GM12878 (cell line): Measurements from ENCODE around the gene TM4SF1. TPM values are rescaled to one million over a fixed set of nuclear protein-coding genes. Genes with fewer than 3 reads are reported as not detected.

Experiments used
- ATAC-seq: fragments of 200-7000 bp; cut with Tn5 transposase; 3 replicates; pipeline ENCODE4 v1.9.1; 2020; ENCODE audit warnings: mild to moderate bottlenecking, moderate library complexity
- BruUV-seq: library from RNA; stranded (reverse); fragments of 400-500 nt; replicated peaks from 2 replicates; lab custom pipeline; 2021; lab: Mats Ljungman, UMichigan
- CTCF ChIA-PET: fragments of 300-600 bp; sonication (Branson Sonifier 250); formaldehyde crosslinking; extraction: SDS; loops from one replicate; lab custom pipeline; 2021; ENCODE audit warnings: inconsistent platforms; lab: Yijun Ruan, JAX
- POLR2A ChIA-PET: fragments of 350-600 bp; formaldehyde crosslinking; extraction: SDS; loops from one replicate; lab custom pipeline; 2021; ENCODE audit warnings: inconsistent platforms; lab: Charles Lee
- RAD21 ChIA-PET: fragments of 300-600 bp; sonication (Branson Sonifier 250); formaldehyde crosslinking; loops from one replicate; lab custom pipeline; 2023; ENCODE audit warnings: antibody characterized with exemption; ENCODE audit not compliant: unreplicated experiment; lab: Charles Lee
- SMC1A ChIA-PET: fragments of 300-600 bp; sonication (Branson Sonifier 250); formaldehyde crosslinking; loops from one replicate; lab custom pipeline; 2023; ENCODE audit not compliant: unreplicated experiment, uncharacterized antibody; lab: Charles Lee
- DNase-seq: peaks from one replicate; pipeline ENCODE4 v3.0.0-alpha.2; 2011; ENCODE audit warnings: low read depth, low spot score
- FAIRE-seq: peaks from 3 replicates; lab custom pipeline; 2011; peaks lifted over from hg19 to GRCh38; lab: Jason Lieb, UNC
- H2AFZ ChIP-seq: 2 replicates; pipeline ENCODE4 v1.6.0; 2011; ENCODE audit warnings: low read depth, low read length, control low read depth; ENCODE audit not compliant: control insufficient read depth
- H3K27ac ChIP-seq: 2 replicates; pipeline ENCODE4 v1.5.1; 2011; ENCODE audit warnings: control low read depth; ENCODE audit not compliant: control insufficient read depth, insufficient read depth
- H3K27me3 ChIP-seq, 2 experiments: replicated peaks in 1 of 2; 2 replicates each; pipeline versions ENCODE4 v1.6.0 to v1.6.1; 2011; ENCODE audit warnings: low read length in 1 of 2; ENCODE audit not compliant: control insufficient read depth in 2 of 2, insufficient read depth in 2 of 2
- H3K36me3 ChIP-seq, 2 experiments: 2 replicates each; pipeline ENCODE4 v1.5.1; 2011; ENCODE audit warnings: low read length in 1 of 2; ENCODE audit not compliant: control insufficient read depth in 2 of 2, insufficient read depth in 2 of 2
- H3K4me1 ChIP-seq: 2 replicates; pipeline ENCODE4 v1.6.1; 2011; ENCODE audit warnings: mild to moderate bottlenecking, low read length, moderate library complexity, mixed read lengths; ENCODE audit not compliant: control insufficient read depth, insufficient read depth
- H3K4me2 ChIP-seq: 2 replicates; pipeline ENCODE4 v1.6.0; 2011; ENCODE audit warnings: control low read depth; ENCODE audit not compliant: control insufficient read depth, insufficient read depth
- H3K4me3 ChIP-seq: fragments of 200-600 bp; sonication (generic); 2 replicates; pipeline ENCODE4 v1.5.1; 2016
- H3K79me2 ChIP-seq: 2 replicates; pipeline ENCODE4 v1.6.0; 2011; ENCODE audit warnings: low read length; ENCODE audit not compliant: control insufficient read depth, insufficient read depth
- H3K9ac ChIP-seq: 2 replicates; pipeline ENCODE4 v1.8.0; 2011; ENCODE audit warnings: low read length, control low read depth, mixed read lengths; ENCODE audit not compliant: control insufficient read depth, insufficient read depth
- H3K9me3 ChIP-seq: replicated peaks from 3 replicates; pipeline ENCODE4 v1.5.1; 2011; ENCODE audit warnings: mild to moderate bottlenecking, low read length; ENCODE audit not compliant: control insufficient read depth, insufficient read depth
- H4K20me1 ChIP-seq: 2 replicates; pipeline ENCODE4 v1.6.0; 2011; ENCODE audit not compliant: control insufficient read depth, insufficient read depth
- CBX5 ChIP-seq: sonication (generic); IDR thresholded peaks from 2 replicates; pipeline ENCODE4 v1.6.1; 2016; ENCODE audit warnings: low read depth, moderate library complexity, mild to moderate bottlenecking, inconsistent platforms
- CREB1 ChIP-seq: IDR thresholded peaks from 2 replicates; pipeline ENCODE4 v1.6.1; 2012; ENCODE audit warnings: low read depth, mild to moderate bottlenecking, inconsistent platforms
- EGR1 ChIP-seq, 2 experiments: IDR thresholded peaks; 1 replicate in 1 of 2; 2 replicates in 1 of 2; pipeline ENCODE4 v1.6.1; 2011 to 2012; ENCODE audit warnings: low read depth in 2 of 2, low read length in 2 of 2, borderline replicate concordance in 1 of 2, mild to moderate bottlenecking in 1 of 2, moderate library complexity in 1 of 2
- FOS ChIP-seq: IDR thresholded peaks from 3 replicates; pipeline ENCODE4 v1.6.1; 2011; ENCODE audit warnings: borderline replicate concordance; ENCODE audit not compliant: insufficient read length; ENCODE audit errors: extremely low read depth
- HCFC1 ChIP-seq: fragments of 150-350 bp; IDR thresholded peaks from 2 replicates; pipeline ENCODE4 v1.6.1; 2014; ENCODE audit warnings: low read length
- MYB ChIP-seq: fragments of 150-350 bp; IDR thresholded peaks from 2 replicates; pipeline ENCODE4 v1.6.1; 2014; ENCODE audit warnings: mild to moderate bottlenecking, low read depth, low read length, borderline replicate concordance
- RCOR1 ChIP-seq: conservative IDR thresholded peaks from 2 replicates; pipeline ENCODE4 v1.6.1; 2012; ENCODE audit warnings: low read depth, low read length, improper control_type of control experiment
- SMARCA5 ChIP-seq: fragments of 450-650 bp; IDR thresholded peaks from 2 replicates; pipeline ENCODE4 v1.6.1; 2017; ENCODE audit warnings: mild to moderate bottlenecking
- ZNF217 ChIP-seq: fragments of 450-650 bp; IDR thresholded peaks from 2 replicates; pipeline ENCODE4 v1.6.1; 2017; ENCODE audit warnings: antibody characterized with exemption, mild to moderate bottlenecking
- ZSCAN29 ChIP-seq: fragments of 450-650 bp; IDR thresholded peaks from 2 replicates; pipeline ENCODE4 v1.6.1; 2017; ENCODE audit warnings: mild to moderate bottlenecking, moderate library complexity
- WGBS: methylation state at CpG from one replicate; pipeline ENCODE4 v1.1.6; 2016; ENCODE audit warnings: low lambda C conversion rate; ENCODE audit not compliant: insufficient replicate concordance, insufficient coverage; ENCODE audit errors: missing lambda C conversion rate; 5-methylcytosine and 5-hydroxymethylcytosine counted together
- in situ Hi-C: fragments of 300-500 bp; cut with MboI; formaldehyde crosslinking; loops from 9 replicates; pipeline ENCODE4 v1.14.3; 2018; ENCODE audit warnings: mixed read lengths
- intact Hi-C: fragments of 100-400 bp; cut with micrococcal nuclease; formaldehyde crosslinking; loops from one replicate; pipeline ENCODE4 v1.14.2; 2022; ENCODE audit not compliant: unreplicated experiment
- polyA plus RNA-seq, 11 experiments: library from polyadenylated mRNA; depleted of rRNA in 4 of 11; unstranded in 6 of 11; stranded (reverse) in 5 of 11; fragments of >200 nt; fragmentation: Nextera tagmentation in 4 of 11; fragmentation: Illumina TruSeq in 1 of 11; extraction: Ambion mirVana in 4 of 11; extraction: Trizol in 1 of 11; gene quantifications; 1 replicate in 1 of 11; 2 replicates in 10 of 11; pipeline versions ENCODE4 v1.2.1 to v1.2.3, GENCODE V29; 2011 to 2016; ENCODE audit warnings: inconsistent platforms in 2 of 11, missing spikeins in 2 of 11, low read depth in 1 of 11
- total RNA-seq, 4 experiments: library from RNA; depleted of rRNA in 3 of 4; stranded (reverse); fragments of >200 nt in 3 of 4; fragmentation: Illumina TruSeq in 1 of 4; extraction: Trizol in 1 of 4; gene quantifications; 2 replicates each; pipeline versions ENCODE4 v1.2.1 to v1.2.3, GENCODE V29; 2013 to 2021
- TF ChIP-seq, protein P1 (sequence below): fragments of 450-650 bp; IDR thresholded peaks from 2 replicates; pipeline ENCODE4 v1.6.1; 2017; ENCODE audit warnings: mild to moderate bottlenecking, moderate library complexity

TM4SF1 gene
- total and polyA plus RNA-seq, 10 of the 15 experiments (the other 5 are each of a cell fraction or from before 2014, with no cell fraction given) = 0.05 to 1.2 TPM; not detected in 8

DNA sequence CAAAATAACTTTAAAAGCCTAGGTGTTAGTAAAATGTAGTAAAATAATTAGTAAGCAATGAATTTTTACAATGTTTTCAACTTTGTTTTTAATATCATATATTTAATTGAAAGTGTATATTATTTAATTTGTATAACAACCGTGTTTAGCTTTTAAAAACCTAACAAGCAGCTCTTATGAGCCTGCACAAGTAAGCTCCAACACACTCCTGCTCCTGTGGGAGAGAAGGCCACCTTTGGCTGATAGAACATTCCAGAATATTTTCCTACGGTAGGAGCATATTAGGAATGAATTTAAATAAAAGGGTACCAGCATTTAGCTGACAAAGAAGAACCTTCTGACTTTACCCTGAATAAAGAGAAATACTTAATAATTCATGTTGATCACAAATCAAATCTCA lies 40.3 kb upstream of the TM4SF1 start:
- no peak overlapping the region for H3K27ac ChIP-seq
- TF ChIP-seq ZSCAN29 (no peak), HCFC1 (no peak), FOS (no peak), EGR1 (IDR thresholded peaks at IDR 0.05; ENCODE audit: borderline replicate concordance in 1 of 2, low read depth in 2 of 2, low read length in 2 of 2) (no peak), MYB (no peak)
- TF ChIP-seq, all 136 proteins: peak for 0
- BruUV-seq = no TSS peak
- SMC1A ChIA-PET = interaction anchor here (0.9 to 2.6 kb wide), 4 partner anchors 11 to 61 kb away, joined by 3 to 14 read pairs (median 4); no protein-coding TSS in a partner anchor
- no peak for DNase-seq
- Histone ChIP-seq H3K27me3 (no peaks in the 10 kb centered on the region), H3K9me3 (no peaks in the 10 kb centered on the region), H3K4me2 (no peak overlapping the region), H2AFZ (no peak overlapping the region), H3K9ac (no peak overlapping the region), H3K4me3 (no peak overlapping the region), H4K20me1 (no peaks in the 10 kb centered on the region), H3K4me1 (no peaks in the 10 kb centered on the region), H3K79me2 (no peaks in the 10 kb centered on the region), H3K36me3 (no peaks in the 10 kb centered on the region)
- WGBS = 87% methylated on average over 2 of the region's 2 CpGs
- RAD21 ChIA-PET = no interaction called here
- no peak for ATAC-seq
- POLR2A ChIA-PET = no interaction called here
- CTCF ChIA-PET = interaction anchor here (0.6 to 2.2 kb wide), 5 partner anchors 25 to 66 kb away, joined by 3 to 5 read pairs (median 3); partner anchors contain the start of gene TM4SF4
- intact Hi-C loops (no loop called here), in situ Hi-C loops (no loop called here)
- FAIRE-seq = no peak

DNA sequence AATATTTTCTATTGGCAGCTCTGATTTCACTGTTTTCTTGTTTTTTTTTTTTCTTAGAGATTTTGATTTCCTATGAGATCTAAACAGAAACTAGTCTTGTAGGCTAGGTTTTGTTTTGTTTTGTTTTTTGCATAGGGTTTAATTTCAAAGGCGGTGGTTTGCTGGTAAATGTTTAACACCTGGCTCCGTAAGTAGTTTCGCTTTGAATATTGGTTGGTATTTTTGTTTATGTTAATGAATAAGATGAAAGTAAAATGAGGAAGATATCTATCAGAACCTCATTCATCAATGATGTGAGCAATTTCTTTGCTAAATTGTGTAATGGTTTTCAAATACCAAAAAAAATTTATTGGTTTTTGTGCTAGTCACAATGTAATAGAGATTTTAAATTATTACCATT lies 39.7 kb upstream of the TM4SF1 start:
- ChIA-PET CTCF (interaction anchor here (0.6 to 1.7 kb wide), 3 partner anchors 12 to 64 kb away, joined by 3 to 5 read pairs (median 5); no protein-coding TSS in a partner anchor), RAD21 (interaction anchor here (1.1 to 1.2 kb wide), 2 partner anchors 26 to 58 kb away, joined by 3 to 7 read pairs; partner anchors contain the start of gene TM4SF4), SMC1A (interaction anchor here (0.6 to 2.6 kb wide), 8 partner anchors 11 to 153 kb away, joined by 3 to 14 read pairs (median 3); no protein-coding TSS in a partner anchor), POLR2A (interaction anchor here (1.0 kb wide), 1 partner anchor 31 kb away, joined by 4 read pairs; no protein-coding TSS in a partner anchor)
- peak; percentile 85 for ATAC-seq
- no peak overlapping the region for H2AFZ ChIP-seq
- WGBS = 0% methylated on average over 3 of the region's 3 CpGs
- H3K4me2 ChIP-seq = no peak overlapping the region
- H3K9me3 ChIP-seq = no peaks in the 10 kb centered on the region
- in situ Hi-C loops (no loop called here), intact Hi-C loops (no loop called here)
- H3K4me1 ChIP-seq = no peaks in the 10 kb centered on the region
- no peak for FAIRE-seq
- no peak overlapping the region for H3K4me3 ChIP-seq
- no peak overlapping the region for H3K9ac ChIP-seq
- peak; percentile 58 for DNase-seq
- H3K36me3 ChIP-seq = no peaks in the 10 kb centered on the region
- no peaks in the 10 kb centered on the region for H3K79me2 ChIP-seq
- BruUV-seq = no TSS peak
- H3K27me3 ChIP-seq = no peaks in the 10 kb centered on the region
- no peak overlapping the region for H3K27ac ChIP-seq
- H4K20me1 ChIP-seq = no peaks in the 10 kb centered on the region
- TF ChIP-seq CBX5 (no peak), RCOR1 (0 out of 2 replicates have a peak, but pooled peaks have one; percentile 58), ZNF217 (peak; percentile 96), SMARCA5 (no peak), CREB1 (no peak)
- TF ChIP-seq, protein P1, sequence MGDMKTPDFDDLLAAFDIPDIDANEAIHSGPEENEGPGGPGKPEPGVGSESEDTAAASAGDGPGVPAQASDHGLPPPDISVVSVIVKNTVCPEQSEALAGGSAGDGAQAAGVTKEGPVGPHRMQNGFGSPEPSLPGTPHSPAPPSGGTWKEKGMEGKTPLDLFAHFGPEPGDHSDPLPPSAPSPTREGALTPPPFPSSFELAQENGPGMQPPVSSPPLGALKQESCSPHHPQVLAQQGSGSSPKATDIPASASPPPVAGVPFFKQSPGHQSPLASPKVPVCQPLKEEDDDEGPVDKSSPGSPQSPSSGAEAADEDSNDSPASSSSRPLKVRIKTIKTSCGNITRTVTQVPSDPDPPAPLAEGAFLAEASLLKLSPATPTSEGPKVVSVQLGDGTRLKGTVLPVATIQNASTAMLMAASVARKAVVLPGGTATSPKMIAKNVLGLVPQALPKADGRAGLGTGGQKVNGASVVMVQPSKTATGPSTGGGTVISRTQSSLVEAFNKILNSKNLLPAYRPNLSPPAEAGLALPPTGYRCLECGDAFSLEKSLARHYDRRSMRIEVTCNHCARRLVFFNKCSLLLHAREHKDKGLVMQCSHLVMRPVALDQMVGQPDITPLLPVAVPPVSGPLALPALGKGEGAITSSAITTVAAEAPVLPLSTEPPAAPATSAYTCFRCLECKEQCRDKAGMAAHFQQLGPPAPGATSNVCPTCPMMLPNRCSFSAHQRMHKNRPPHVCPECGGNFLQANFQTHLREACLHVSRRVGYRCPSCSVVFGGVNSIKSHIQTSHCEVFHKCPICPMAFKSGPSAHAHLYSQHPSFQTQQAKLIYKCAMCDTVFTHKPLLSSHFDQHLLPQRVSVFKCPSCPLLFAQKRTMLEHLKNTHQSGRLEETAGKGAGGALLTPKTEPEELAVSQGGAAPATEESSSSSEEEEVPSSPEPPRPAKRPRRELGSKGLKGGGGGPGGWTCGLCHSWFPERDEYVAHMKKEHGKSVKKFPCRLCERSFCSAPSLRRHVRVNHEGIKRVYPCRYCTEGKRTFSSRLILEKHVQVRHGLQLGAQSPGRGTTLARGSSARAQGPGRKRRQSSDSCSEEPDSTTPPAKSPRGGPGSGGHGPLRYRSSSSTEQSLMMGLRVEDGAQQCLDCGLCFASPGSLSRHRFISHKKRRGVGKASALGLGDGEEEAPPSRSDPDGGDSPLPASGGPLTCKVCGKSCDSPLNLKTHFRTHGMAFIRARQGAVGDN = no peak
